ENCODE measurements around the gene DHRS4L2. TPM values are rescaled to one million over a fixed set of nuclear protein-coding genes. Genes with fewer than 3 reads are reported as not detected.
"Not testable (repeated sequence)": the region's sequence is repeated elsewhere in the genome, so short reads cannot be mapped to it uniquely, and the experiment has no call there.

Gene DHRS4L2
- total and polyA plus RNA-seq, 7 donors = 19.4 to 62.0 (median 30.8) TPM

DNA sequence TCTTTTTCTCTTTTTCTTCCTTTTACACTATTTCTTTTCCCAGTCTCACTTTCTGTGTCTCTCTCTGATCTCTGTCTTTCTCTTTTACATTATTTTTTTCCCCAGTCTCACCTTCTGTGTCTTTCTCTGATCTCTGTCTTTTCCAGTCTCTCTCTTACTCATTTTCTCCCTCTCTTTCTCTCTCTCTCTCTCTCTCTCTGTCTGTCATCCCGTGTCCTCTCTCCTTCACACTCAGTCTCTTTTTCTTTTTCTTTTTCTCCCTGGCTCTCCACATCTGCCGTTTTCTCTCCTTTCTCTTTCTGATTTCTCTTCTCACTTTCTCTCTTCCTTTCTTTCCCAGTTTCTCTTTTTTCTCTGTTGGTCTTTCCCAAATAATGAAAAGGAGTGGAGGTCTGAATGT lies 22.3 kb downstream of the DHRS4L2 start:
- Histone ChIP-seq H3K36me3 (ENCODE audit: insufficient read depth in 1 of 2, low read depth in 1 of 2) (no peaks in the 10 kb centered on the region), H3K27me3 (ENCODE audit: insufficient read depth in 3 of 3, low read length in 2 of 3) (no peaks in the 10 kb centered on the region), H3K4me3 (no peak overlapping the region), H3K9me3 (no peaks in the 10 kb centered on the region), H3K27ac (no peak overlapping the region), H3K4me1 (peaks cover 4% of the 10 kb centered on the region)
- WGBS, 3 donors = 63 to 66% (median 65%) methylated on average over 2 of the region's 2 CpGs
- TF ChIP-seq CTCF (IDR thresholded peaks at IDR 0.05) = no peak
- intact Hi-C loops (cut with DNase I) = loop anchor here in 1 of 2 donors (5.0 kb wide), 2 partner anchors 81 to 96 kb away; partner anchors contain the start of gene PCK2
- DNase-seq (no peak), ATAC-seq (no peak)

DNA sequence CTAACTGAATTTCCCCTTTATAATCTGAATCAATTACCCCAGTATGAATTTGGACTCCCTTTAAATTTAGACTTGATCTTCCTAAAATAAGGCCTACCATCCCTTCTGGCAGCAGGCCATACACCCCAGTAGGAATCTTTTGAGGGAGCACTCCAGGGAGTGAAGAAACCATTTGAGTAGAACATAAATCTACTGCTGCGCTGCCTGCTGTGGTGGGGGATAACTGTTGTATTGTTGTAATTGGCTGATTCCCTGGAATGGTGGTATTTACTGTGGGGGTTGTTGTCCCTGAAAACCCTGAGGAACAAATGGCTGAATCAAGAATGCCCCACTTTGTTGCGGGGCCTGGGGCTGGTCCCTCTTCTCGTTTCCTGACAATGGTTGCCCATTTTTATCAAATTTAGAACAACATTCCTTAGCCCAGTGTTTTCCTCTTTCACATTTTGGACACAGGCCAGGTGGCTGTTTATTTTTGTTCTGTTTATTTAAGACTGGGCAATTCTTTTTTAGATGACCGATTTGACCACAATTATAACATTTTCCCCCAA lies 24.1 kb downstream of the DHRS4L2 start:
- H3K36me3 ChIP-seq (ENCODE audit: insufficient read depth in 1 of 2, low read depth in 1 of 2); H3K4me3 ChIP-seq; H3K9me3 ChIP-seq; H3K27ac ChIP-seq; H3K27me3 ChIP-seq (ENCODE audit: insufficient read depth in 3 of 3, low read length in 2 of 3); ATAC-seq; H3K4me1 ChIP-seq; DNase-seq: not testable (repeated sequence)
- intact Hi-C loops (cut with DNase I) = loop anchor here in 1 of 2 donors (5.0 kb wide), 2 partner anchors 80 to 95 kb away; partner anchors contain the start of gene PCK2
- 78 to 83% (median 82%) methylated on average over 4 of the region's 4 CpGs for WGBS, 3 donors

DNA sequence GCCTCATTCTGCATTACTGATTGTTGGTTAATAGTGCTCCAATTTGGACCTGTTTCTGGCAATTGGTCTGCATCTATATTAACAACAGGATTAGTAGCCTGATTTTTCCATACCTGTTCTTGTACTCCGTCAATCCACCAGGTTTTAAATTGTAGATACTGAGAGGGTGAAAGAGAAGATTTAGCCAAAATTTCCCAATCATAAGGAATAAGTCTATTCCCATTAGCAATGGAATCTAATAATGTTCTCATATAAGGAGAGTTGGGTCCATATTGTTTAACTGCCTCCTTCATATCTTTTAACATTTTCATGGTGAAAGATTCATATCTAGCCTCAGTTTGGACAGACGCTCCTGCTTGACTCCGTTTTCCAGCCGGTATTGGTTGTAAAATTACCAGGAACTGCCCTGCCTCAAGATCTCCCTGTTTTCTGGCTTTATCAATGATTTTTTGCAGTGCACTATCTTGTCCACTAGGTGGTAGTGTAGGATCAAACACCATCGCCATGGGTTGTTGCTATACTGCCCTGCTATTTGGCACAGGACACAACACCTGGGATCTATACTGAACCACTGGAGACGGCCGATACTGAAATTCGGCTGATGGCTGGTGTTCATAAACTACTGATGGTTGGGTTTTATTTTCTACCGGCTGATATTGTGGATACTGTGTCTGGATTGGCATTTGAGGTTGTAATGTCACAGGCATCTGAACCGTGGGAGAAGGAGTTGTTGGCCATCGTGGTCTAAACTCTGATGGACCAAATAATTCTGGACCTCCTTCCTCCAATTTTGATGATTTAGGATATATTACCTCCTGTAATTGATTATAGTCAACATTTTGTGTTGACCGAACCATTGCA lies 25.2 kb downstream of the DHRS4L2 start:
- 15 to 23% (median 18%) methylated on average over 12 of the region's 12 CpGs for WGBS, 3 donors
- Histone ChIP-seq H3K4me1 (peaks cover 4% of the 10 kb centered on the region), H3K9me3 (no peaks in the 10 kb centered on the region), H3K4me3 (peak overlapping the region; percentile 4), H3K27ac (no peak overlapping the region), H3K36me3 (ENCODE audit: insufficient read depth in 1 of 2, low read depth in 1 of 2) (no peaks in the 10 kb centered on the region), H3K27me3 (ENCODE audit: insufficient read depth in 3 of 3, low read length in 2 of 3) (no peaks in the 10 kb centered on the region)
- intact Hi-C loops (cut with DNase I) = loop anchor here (1.0 to 5.0 kb wide), 5 partner anchors 23 to 93 kb away; partner anchors contain the start of gene PCK2 (in 1 of the 2)
- TF ChIP-seq CTCF (IDR thresholded peaks at IDR 0.05) = peak; percentile 91
- DNase-seq = no peak
- ATAC-seq = peak; percentile 84 to 93 (median 92)

GRCh38 chr14:24015745-24016144 lies 27.0 kb downstream of the DHRS4L2 start:
- ATAC-seq; H3K4me3 ChIP-seq; H3K27me3 ChIP-seq (ENCODE audit: insufficient read depth in 3 of 3, low read length in 2 of 3); H3K36me3 ChIP-seq (ENCODE audit: insufficient read depth in 1 of 2, low read depth in 1 of 2); H3K27ac ChIP-seq; H3K9me3 ChIP-seq; H3K4me1 ChIP-seq: not testable (repeated sequence)
- WGBS, 3 donors = 93 to 98% (median 97%) methylated on average over 6 of the region's 6 CpGs
- intact Hi-C loops (cut with DNase I) = loop anchor here (1.0 to 2.0 kb wide), 3 partner anchors 21 to 75 kb away; no protein-coding TSS in a partner anchor
- peak in 1 of 2 donors; percentile 52 for DNase-seq

DNA sequence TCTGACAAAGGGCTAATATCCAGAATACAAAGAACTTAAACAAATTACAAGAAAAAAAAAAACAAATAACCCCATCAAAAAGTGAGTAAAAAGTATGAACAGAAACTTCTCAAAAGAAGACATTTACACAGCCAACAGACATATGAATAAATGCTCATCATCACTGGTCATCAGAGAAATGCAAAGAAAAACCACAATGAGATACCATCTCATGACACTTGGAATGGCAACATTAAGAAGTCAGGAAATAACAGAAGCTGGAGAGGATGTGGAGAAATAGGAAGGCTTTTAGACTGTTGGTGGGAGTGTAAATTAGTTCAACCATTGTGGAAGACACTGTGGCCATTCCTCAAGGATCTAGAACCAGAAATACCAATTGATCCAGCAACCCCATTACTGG lies 30.2 kb downstream of the DHRS4L2 start:
- H3K9me3 ChIP-seq; H3K27ac ChIP-seq; H3K27me3 ChIP-seq (ENCODE audit: insufficient read depth in 3 of 3, low read length in 2 of 3); ATAC-seq; H3K4me1 ChIP-seq; H3K4me3 ChIP-seq; intact Hi-C loops (cut with DNase I); DNase-seq; H3K36me3 ChIP-seq (ENCODE audit: insufficient read depth in 1 of 2, low read depth in 1 of 2): not testable (repeated sequence)

- intact Hi-C loops (cut with DNase I) = not testable (repeated sequence)
- ATAC-seq = peak in 2 of 4 donors; percentile 58 to 60
These were observed 31.2 kb downstream of the DHRS4L2 start for GRCh38 chr14:24019944-24020343.

GRCh38 chr14:24020520-24020919 lies 31.8 kb downstream of the DHRS4L2 start:
- H3K36me3 ChIP-seq (ENCODE audit: insufficient read depth in 1 of 2, low read depth in 1 of 2); H3K4me1 ChIP-seq; H3K27me3 ChIP-seq (ENCODE audit: insufficient read depth in 3 of 3, low read length in 2 of 3); DNase-seq; H3K27ac ChIP-seq; intact Hi-C loops (cut with DNase I); H3K4me3 ChIP-seq; H3K9me3 ChIP-seq; ATAC-seq: not testable (repeated sequence)
- WGBS, 3 donors = 86 to 90% (median 90%) methylated on average over 3 of the region's 3 CpGs

More at GRCh38 chr14:24019944-24020343, 31.2 kb downstream of the DHRS4L2 start:
- not testable (repeated sequence) for H3K27ac ChIP-seq; H3K36me3 ChIP-seq (ENCODE audit: insufficient read depth in 1 of 2, low read depth in 1 of 2); DNase-seq; H3K9me3 ChIP-seq; H3K27me3 ChIP-seq (ENCODE audit: insufficient read depth in 3 of 3, low read length in 2 of 3); H3K4me3 ChIP-seq; H3K4me1 ChIP-seq
- 38 to 55% (median 51%) methylated on average over 2 of the region's 2 CpGs for WGBS, 3 donors

DNA sequence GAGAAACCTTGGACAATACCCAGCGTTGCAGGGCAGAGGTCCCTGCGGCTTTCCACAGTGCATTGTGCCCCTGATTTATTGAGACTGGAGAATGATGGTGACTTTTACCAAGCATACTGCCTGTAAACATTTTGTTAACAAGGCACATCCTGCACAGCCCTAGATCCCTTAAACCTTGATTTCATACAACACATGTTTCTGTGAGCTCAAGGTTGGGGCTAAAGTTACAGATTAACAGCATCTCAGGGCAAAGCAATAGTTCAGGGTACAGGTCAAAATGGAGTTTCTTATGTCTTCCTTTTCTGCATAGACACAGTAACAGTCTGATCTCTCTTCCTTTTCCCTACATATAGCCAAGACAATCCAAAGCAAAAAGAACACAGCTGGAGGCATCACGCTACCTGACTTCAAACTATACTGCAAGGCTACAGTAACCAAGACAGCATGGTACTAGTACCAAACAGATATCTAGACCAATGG lies 36.2 kb downstream of the DHRS4L2 start:
- intact Hi-C loops (cut with DNase I); H3K4me1 ChIP-seq; DNase-seq; ATAC-seq; H3K27me3 ChIP-seq (ENCODE audit: insufficient read depth in 3 of 3, low read length in 2 of 3); H3K27ac ChIP-seq; H3K36me3 ChIP-seq (ENCODE audit: insufficient read depth in 1 of 2, low read depth in 1 of 2); H3K4me3 ChIP-seq; H3K9me3 ChIP-seq: not testable (repeated sequence)
- 88 to 95% (median 94%) methylated on average over 3 of the region's 3 CpGs for WGBS, 3 donors

DNA sequence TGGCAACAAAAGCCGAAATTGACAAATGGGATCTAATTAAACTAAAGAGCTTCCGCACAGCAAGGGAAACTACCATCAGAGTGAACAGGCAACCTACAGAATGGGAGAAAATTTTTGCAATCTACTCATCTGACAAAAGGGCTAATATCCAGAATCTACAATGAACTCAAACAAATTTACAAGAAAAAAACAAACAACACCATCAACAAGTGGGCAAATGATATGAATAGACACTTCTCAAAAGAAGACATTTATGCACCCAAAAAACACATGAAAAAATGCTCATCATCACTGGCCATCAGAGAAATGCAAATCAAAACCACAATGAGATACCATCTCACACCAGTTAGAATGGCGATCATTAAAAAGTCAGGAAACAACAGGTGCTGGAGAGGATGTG lies 41.0 kb downstream of the DHRS4L2 start:
- WGBS, 3 donors = 94 to 95% (median 95%) methylated on average over 2 of the region's 3 CpGs
- intact Hi-C loops (cut with DNase I) = loop anchor here (5.0 kb wide), 2 partner anchors 42 to 47 kb away; partner anchors contain the start of gene DHRS4L2 (in 1 of the 2)

More for the DNA sequence above, 41.0 kb downstream of the DHRS4L2 start:
- H3K9me3 ChIP-seq; H3K36me3 ChIP-seq (ENCODE audit: insufficient read depth in 1 of 2, low read depth in 1 of 2); DNase-seq; ATAC-seq; H3K27me3 ChIP-seq (ENCODE audit: insufficient read depth in 3 of 3, low read length in 2 of 3); H3K27ac ChIP-seq; H3K4me3 ChIP-seq: not testable (repeated sequence)
- H3K4me1 ChIP-seq = peaks cover 12% of the 10 kb centered on the region

All from psoas muscle (tissue), 8 donors.